Esophagus squamous epithelium (tissue), 4 donors: ENCODE measurements around the gene ZNF672.
"Not testable (repeated sequence)": the region's sequence is repeated elsewhere in the genome, so short reads cannot be mapped to it uniquely, and the experiment has no call there.

ENCODE experiments used
- POLR2A ChIP-seq, 4 donors: fragments of 450-650 bp; IDR thresholded peaks; one replicate each; pipeline ENCODE4 v1.6.1; 2017; ENCODE audit warnings: antibody characterized with exemption in 4 of 4, mild to moderate bottlenecking in 4 of 4, moderate library complexity in 3 of 4
- TF ChIP-seq, protein P1 (sequence below), 6 experiments: fragments of 450-650 bp in 4 of 6; fragments of 200-600 bp in 2 of 6; sonication (generic) in 2 of 6; IDR thresholded peaks; one replicate each; pipeline ENCODE4 v1.5.1; 2016 to 2019; ENCODE audit warnings: antibody characterized with exemption in 6 of 6, mild to moderate bottlenecking in 4 of 6, moderate library complexity in 4 of 6

DNA sequence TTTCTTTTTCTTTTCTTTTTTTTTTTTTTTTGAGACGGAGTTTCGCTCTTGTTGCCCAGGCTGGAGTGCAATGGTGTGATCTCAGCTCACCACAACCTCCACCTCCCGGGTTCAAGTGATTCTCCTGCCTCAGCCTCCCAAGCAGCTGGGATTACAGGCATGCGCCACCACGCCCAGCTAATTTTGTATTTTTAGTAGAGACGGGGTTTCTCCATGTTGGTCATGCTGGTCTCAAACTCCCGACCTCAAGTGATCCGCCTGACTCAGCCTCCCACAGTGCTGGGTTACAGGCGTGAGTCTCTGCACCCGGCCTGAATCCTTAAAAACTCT is 51.9 kb downstream of the ZNF672 start:
- TF ChIP-seq, protein P1, sequence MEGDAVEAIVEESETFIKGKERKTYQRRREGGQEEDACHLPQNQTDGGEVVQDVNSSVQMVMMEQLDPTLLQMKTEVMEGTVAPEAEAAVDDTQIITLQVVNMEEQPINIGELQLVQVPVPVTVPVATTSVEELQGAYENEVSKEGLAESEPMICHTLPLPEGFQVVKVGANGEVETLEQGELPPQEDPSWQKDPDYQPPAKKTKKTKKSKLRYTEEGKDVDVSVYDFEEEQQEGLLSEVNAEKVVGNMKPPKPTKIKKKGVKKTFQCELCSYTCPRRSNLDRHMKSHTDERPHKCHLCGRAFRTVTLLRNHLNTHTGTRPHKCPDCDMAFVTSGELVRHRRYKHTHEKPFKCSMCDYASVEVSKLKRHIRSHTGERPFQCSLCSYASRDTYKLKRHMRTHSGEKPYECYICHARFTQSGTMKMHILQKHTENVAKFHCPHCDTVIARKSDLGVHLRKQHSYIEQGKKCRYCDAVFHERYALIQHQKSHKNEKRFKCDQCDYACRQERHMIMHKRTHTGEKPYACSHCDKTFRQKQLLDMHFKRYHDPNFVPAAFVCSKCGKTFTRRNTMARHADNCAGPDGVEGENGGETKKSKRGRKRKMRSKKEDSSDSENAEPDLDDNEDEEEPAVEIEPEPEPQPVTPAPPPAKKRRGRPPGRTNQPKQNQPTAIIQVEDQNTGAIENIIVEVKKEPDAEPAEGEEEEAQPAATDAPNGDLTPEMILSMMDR (IDR thresholded peaks at IDR 0.05), result not testable (repeated sequence)
- not testable (repeated sequence) for TF ChIP-seq POLR2A (IDR thresholded peaks at IDR 0.05)
